OCI-LY7 (cell line): Measurements from ENCODE around the gene SANBR. TPM values are rescaled to one million over a fixed set of nuclear protein-coding genes. Genes with fewer than 3 reads are reported as not detected.

ENCODE experiments used
- BruUV-seq: library from RNA; stranded (reverse); fragments of 400-500 nt; replicated peaks from 2 replicates; lab custom pipeline; 2021; lab: Mats Ljungman, UMichigan
- CTCF ChIA-PET: fragments of 300-600 bp; sonication (Branson Sonifier 250); formaldehyde crosslinking; loops from one replicate; lab custom pipeline; 2022; ENCODE audit warnings: antibody characterized with exemption; ENCODE audit not compliant: unreplicated experiment; lab: Charles Lee
- POLR2A ChIA-PET: fragments of 300-600 bp; sonication (Branson Sonifier 250); formaldehyde crosslinking; loops from one replicate; lab custom pipeline; 2022; ENCODE audit warnings: antibody characterized with exemption; lab: Charles Lee
- DNase-seq: peaks from one replicate; pipeline ENCODE4 v3.0.0-alpha.2; 2015; ENCODE audit warnings: low spot score
- H2AFZ ChIP-seq: fragments of 200-600 bp; sonication (generic), shearing (Covaris generic); 2 replicates; pipeline ENCODE4 v1.6.1; 2014; ENCODE audit warnings: mild to moderate bottlenecking, antibody characterized with exemption, low read length, moderate library complexity
- H3K27ac ChIP-seq: fragments of 200-600 bp; sonication (generic); 2 replicates; pipeline ENCODE4 v1.5.1; 2014; ENCODE audit warnings: mixed run types, low read depth, mild to moderate bottlenecking, moderate library complexity, low read length, inconsistent platforms; ENCODE audit not compliant: poor library complexity, severe bottlenecking
- H3K36me3 ChIP-seq: fragments of 200-600 bp; sonication (generic); 2 replicates; pipeline ENCODE4 v1.6.1; 2014; ENCODE audit warnings: mild to moderate bottlenecking, antibody characterized with exemption, low read length, moderate library complexity, mixed read lengths; ENCODE audit not compliant: insufficient read depth
- H3K4me1 ChIP-seq: fragments of 200-600 bp; sonication (generic); 2 replicates; pipeline ENCODE4 v1.5.1; 2014; ENCODE audit warnings: mild to moderate bottlenecking, low read length; ENCODE audit not compliant: insufficient read depth, poor library complexity, severe bottlenecking
- H3K4me2 ChIP-seq: fragments of 200-600 bp; sonication (generic); 2 replicates; pipeline ENCODE4 v1.6.1; 2014; ENCODE audit warnings: mild to moderate bottlenecking, low read length
- H3K4me3 ChIP-seq: fragments of 200-600 bp; sonication (generic); 2 replicates; pipeline ENCODE4 v1.5.1; 2014; ENCODE audit warnings: mild to moderate bottlenecking, low read depth, low read length; ENCODE audit not compliant: poor library complexity, severe bottlenecking
- H3K79me2 ChIP-seq: fragments of 200-600 bp; sonication (generic); 2 replicates; pipeline ENCODE4 v1.6.1; 2016; ENCODE audit warnings: low read depth, mild to moderate bottlenecking, low read length, moderate library complexity, mixed read lengths; ENCODE audit not compliant: insufficient read depth
- H3K9me2 ChIP-seq: fragments of 200-600 bp; sonication (generic); 2 replicates; pipeline ENCODE4 v1.6.1; 2016; ENCODE audit warnings: mild to moderate bottlenecking, low read length, mixed read lengths; ENCODE audit not compliant: insufficient read depth
- H3K9me3 ChIP-seq: fragments of 200-600 bp; sonication (generic); 2 replicates; pipeline ENCODE4 v1.6.1; 2014; ENCODE audit warnings: mild to moderate bottlenecking, mixed run types, low read length, mixed read lengths
- H4K20me1 ChIP-seq: fragments of 200-600 bp; sonication (generic); 2 replicates; pipeline ENCODE4 v1.6.1; 2014; ENCODE audit warnings: mild to moderate bottlenecking, antibody characterized with exemption, low read length, moderate library complexity, mixed read lengths; ENCODE audit not compliant: insufficient read depth
- CTCF ChIP-seq: fragments of 200-600 bp; sonication (generic); conservative IDR thresholded peaks from 2 replicates; pipeline ENCODE4 v1.5.1; 2014; ENCODE audit warnings: mild to moderate bottlenecking, antibody characterized with exemption, low read length, moderate library complexity, mixed read lengths
- EZH2phosphoT487 ChIP-seq: fragments of 200-600 bp; sonication (generic); IDR thresholded peaks from 2 replicates; pipeline ENCODE4 v1.6.1; 2018; ENCODE audit warnings: low read depth, borderline replicate concordance, mild to moderate bottlenecking, mixed run types, antibody characterized with exemption, low read length, moderate library complexity, mixed read lengths
- intact Hi-C: fragments of 100-400 bp; cut with micrococcal nuclease; formaldehyde crosslinking; loops from one replicate; pipeline ENCODE4 v1.10.0; 2022; ENCODE audit not compliant: unreplicated experiment
- total RNA-seq, 2 experiments: library from RNA; depleted of rRNA in 1 of 2; stranded (reverse); fragments of >200 nt in 1 of 2; shearing (Covaris generic) in 1 of 2; gene quantifications; 2 replicates each; pipeline ENCODE4 v1.2.3, GENCODE V29; 2014 to 2022

The SANBR gene
- total RNA-seq, 2 experiments from 2014 or later = 8.3 to 11.9 TPM

DNA sequence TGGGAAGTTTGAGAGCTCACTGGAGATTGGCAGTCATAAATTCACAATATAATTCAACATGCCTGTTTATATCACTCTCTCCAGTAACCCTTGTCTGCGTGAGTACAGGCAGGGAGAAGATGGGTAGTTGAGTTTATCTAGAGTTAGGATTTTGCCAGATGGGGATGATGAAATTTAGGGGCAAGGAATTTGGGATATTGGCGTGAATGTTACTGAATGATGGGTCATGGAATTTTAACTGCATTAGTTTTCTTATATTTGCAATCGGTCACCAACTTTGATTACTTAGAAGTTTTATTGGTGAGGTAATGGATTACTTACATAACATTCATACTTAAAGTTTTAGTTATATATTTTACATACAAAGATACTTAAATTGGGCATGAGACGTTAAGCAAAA is 35.1 kb downstream of the SANBR start:
- intact Hi-C loops = no loop called here
- Histone ChIP-seq H3K36me3 (no peaks in the 10 kb centered on the region), H3K4me2 (no peak overlapping the region), H3K9me3 (no peaks in the 10 kb centered on the region), H2AFZ (no peak overlapping the region), H3K4me3 (no peak overlapping the region), H3K27ac (no peak overlapping the region), H4K20me1 (no peaks in the 10 kb centered on the region), H3K4me1 (no peaks in the 10 kb centered on the region), H3K79me2 (no peaks in the 10 kb centered on the region), H3K9me2 (no peaks in the 10 kb centered on the region)
- BruUV-seq = no TSS peak
- ChIA-PET CTCF (no interaction called here), POLR2A (interaction anchor here (0.6 to 1.1 kb wide), 4 partner anchors 29 to 713 kb away, joined by 3 to 4 read pairs (median 3); no protein-coding TSS in a partner anchor)
- no peak for DNase-seq
- no peak for TF ChIP-seq CTCF
- TF ChIP-seq EZH2phosphoT487 = no peak

GRCh38 chr2:61109291-61109690 is 43.6 kb downstream of the SANBR start:
- intact Hi-C loops = no loop called here
- no TSS peak for BruUV-seq
- Histone ChIP-seq H3K4me2 (no peak overlapping the region), H3K9me3 (0 out of 2 replicates have a peak, but pooled peaks cover 6% of the 10 kb centered on the region), H2AFZ (no peak overlapping the region), H3K36me3 (no peaks in the 10 kb centered on the region), H3K79me2 (no peaks in the 10 kb centered on the region), H3K4me3 (no peak overlapping the region), H3K4me1 (no peaks in the 10 kb centered on the region), H3K27ac (no peak overlapping the region), H4K20me1 (no peaks in the 10 kb centered on the region), H3K9me2 (no peaks in the 10 kb centered on the region)
- CTCF ChIA-PET = no interaction called here
- DNase-seq = no peak
- POLR2A ChIA-PET = interaction anchor here (0.6 to 1.3 kb wide), 5 partner anchors 15 to 420 kb away, joined by 3 to 6 read pairs (median 3); no protein-coding TSS in a partner anchor
- no peak for TF ChIP-seq EZH2phosphoT487
- no peak for TF ChIP-seq CTCF

GRCh38 chr2:61111708-61112107 is 46.0 kb downstream of the SANBR start:
- H3K4me2 ChIP-seq = no peak overlapping the region
- intact Hi-C loops = no loop called here
- POLR2A ChIA-PET = no interaction called here

More at GRCh38 chr2:61111708-61112107, 46.0 kb downstream of the SANBR start:
- TF ChIP-seq EZH2phosphoT487 (no peak), CTCF (no peak)
- Histone ChIP-seq H4K20me1 (no peaks in the 10 kb centered on the region), H2AFZ (no peak overlapping the region), H3K4me1 (no peaks in the 10 kb centered on the region), H3K36me3 (no peaks in the 10 kb centered on the region), H3K9me2 (no peaks in the 10 kb centered on the region), H3K79me2 (no peaks in the 10 kb centered on the region), H3K9me3 (0 out of 2 replicates have a peak, but pooled peaks cover 11% of the 10 kb centered on the region), H3K27ac (no peak overlapping the region), H3K4me3 (no peak overlapping the region)
- DNase-seq = no peak
- CTCF ChIA-PET = no interaction called here
- no TSS peak for BruUV-seq
